IPS-15b (cell line): ENCODE measurements around the gene BCAS3.

Experiments
- H3K27me3 ChIP-seq: one replicate; pipeline ENCODE4 v1.6.1; 2013; ENCODE audit warnings: low read length; ENCODE audit not compliant: control insufficient read depth, insufficient read depth
- H3K36me3 ChIP-seq: one replicate; pipeline ENCODE4 v1.6.1; 2013; ENCODE audit warnings: low read length; ENCODE audit not compliant: control insufficient read depth, insufficient read depth
- H3K4me1 ChIP-seq: one replicate; pipeline ENCODE4 v1.6.1; 2013; ENCODE audit warnings: mild to moderate bottlenecking, low read length; ENCODE audit not compliant: control insufficient read depth, insufficient read depth
- H3K4me3 ChIP-seq: one replicate; pipeline ENCODE4 v1.5.1; 2013; ENCODE audit warnings: low read depth, low read length
- H3K9ac ChIP-seq: one replicate; pipeline ENCODE4 v1.6.1; 2013; ENCODE audit warnings: low read depth, mild to moderate bottlenecking, low read length
- H3K9me3 ChIP-seq: one replicate; pipeline ENCODE4 v1.6.1; 2013; ENCODE audit warnings: mild to moderate bottlenecking, low read length; ENCODE audit not compliant: control insufficient read depth, insufficient read depth

Gene BCAS3

GRCh38 chr17:61214753-61215152 is 537.1 kb downstream of the BCAS3 start:
- no peak overlapping the region for H3K9ac ChIP-seq
- no peak overlapping the region for H3K4me3 ChIP-seq
- no peaks in the 10 kb centered on the region for H3K27me3 ChIP-seq
- no peaks in the 10 kb centered on the region for H3K36me3 ChIP-seq
- no peaks in the 10 kb centered on the region for H3K4me1 ChIP-seq
- H3K9me3 ChIP-seq, result no peaks in the 10 kb centered on the region

GRCh38 chr17:61216066-61216465 is 538.4 kb downstream of the BCAS3 start:
- no peak overlapping the region for H3K4me3 ChIP-seq
- no peaks in the 10 kb centered on the region for H3K27me3 ChIP-seq
- H3K9ac ChIP-seq, result no peak overlapping the region
- H3K9me3 ChIP-seq, result no peaks in the 10 kb centered on the region
- no peaks in the 10 kb centered on the region for H3K4me1 ChIP-seq
- H3K36me3 ChIP-seq, result no peaks in the 10 kb centered on the region

- Histone ChIP-seq H3K36me3 (no peaks in the 10 kb centered on the region), H3K4me3 (no peak overlapping the region), H3K9me3 (no peaks in the 10 kb centered on the region), H3K27me3 (no peaks in the 10 kb centered on the region), H3K9ac (no peak overlapping the region), H3K4me1 (no peaks in the 10 kb centered on the region)
Measured at GRCh38 chr17:61217878-61218437, 540.3 kb downstream of the BCAS3 start.

GRCh38 chr17:61218438-61218837 is 540.8 kb downstream of the BCAS3 start:
- Histone ChIP-seq H3K4me3 (no peak overlapping the region), H3K9ac (no peak overlapping the region), H3K36me3 (no peaks in the 10 kb centered on the region), H3K4me1 (no peaks in the 10 kb centered on the region), H3K9me3 (no peaks in the 10 kb centered on the region), H3K27me3 (no peaks in the 10 kb centered on the region)

GRCh38 chr17:61219460-61219859 is 541.8 kb downstream of the BCAS3 start:
- H3K9ac ChIP-seq, result no peak overlapping the region
- H3K27me3 ChIP-seq, result no peaks in the 10 kb centered on the region
- H3K4me1 ChIP-seq, result no peaks in the 10 kb centered on the region

GRCh38 chr17:61221181-61221580 is 543.5 kb downstream of the BCAS3 start:
- Histone ChIP-seq H3K36me3 (no peaks in the 10 kb centered on the region), H3K9me3 (no peaks in the 10 kb centered on the region), H3K9ac (no peak overlapping the region), H3K4me3 (no peak overlapping the region), H3K4me1 (no peaks in the 10 kb centered on the region), H3K27me3 (no peaks in the 10 kb centered on the region)

More at GRCh38 chr17:61219460-61219859, 541.8 kb downstream of the BCAS3 start:
- H3K36me3 ChIP-seq, result no peaks in the 10 kb centered on the region
- H3K4me3 ChIP-seq, result no peak overlapping the region
- H3K9me3 ChIP-seq, result no peaks in the 10 kb centered on the region

- H3K9ac ChIP-seq, result no peak overlapping the region
- no peaks in the 10 kb centered on the region for H3K27me3 ChIP-seq
- no peak overlapping the region for H3K4me3 ChIP-seq
- H3K36me3 ChIP-seq, result no peaks in the 10 kb centered on the region
- H3K9me3 ChIP-seq, result no peaks in the 10 kb centered on the region
- H3K4me1 ChIP-seq, result no peaks in the 10 kb centered on the region
Measured at GRCh38 chr17:61221597-61222471, 544.2 kb downstream of the BCAS3 start.

GRCh38 chr17:61223725-61224124 is 546.1 kb downstream of the BCAS3 start:
- Histone ChIP-seq H3K4me1 (peaks cover 3% of the 10 kb centered on the region), H3K9ac (no peak overlapping the region), H3K4me3 (no peak overlapping the region)

GRCh38 chr17:61225178-61225882 is 547.7 kb downstream of the BCAS3 start:
- Histone ChIP-seq H3K9ac (no peak overlapping the region), H3K9me3 (no peaks in the 10 kb centered on the region), H3K4me1 (peaks cover 3% of the 10 kb centered on the region), H3K4me3 (no peak overlapping the region), H3K36me3 (no peaks in the 10 kb centered on the region), H3K27me3 (no peaks in the 10 kb centered on the region)

More at GRCh38 chr17:61223725-61224124, 546.1 kb downstream of the BCAS3 start:
- Histone ChIP-seq H3K27me3 (no peaks in the 10 kb centered on the region), H3K9me3 (no peaks in the 10 kb centered on the region), H3K36me3 (no peaks in the 10 kb centered on the region)

GRCh38 chr17:61227866-61228265 is 550.2 kb downstream of the BCAS3 start:
- Histone ChIP-seq H3K9ac (no peak overlapping the region), H3K9me3 (no peaks in the 10 kb centered on the region), H3K27me3 (no peaks in the 10 kb centered on the region), H3K4me1 (peaks cover 3% of the 10 kb centered on the region), H3K4me3 (no peak overlapping the region), H3K36me3 (no peaks in the 10 kb centered on the region)

GRCh38 chr17:61230461-61230860 is 552.8 kb downstream of the BCAS3 start:
- Histone ChIP-seq H3K27me3 (no peaks in the 10 kb centered on the region), H3K4me3 (no peak overlapping the region), H3K9me3 (no peaks in the 10 kb centered on the region), H3K4me1 (peaks cover 15% of the 10 kb centered on the region), H3K9ac (no peak overlapping the region), H3K36me3 (no peaks in the 10 kb centered on the region)
